HTR-8/SVneo (cell line): ENCODE results near the gene DTNB.
"Not testable (repeated sequence)": the region's sequence is repeated elsewhere in the genome, so short reads cannot be mapped to it uniquely, and the experiment has no call there.

Experiments used
- DNase-seq: peaks from one replicate; pipeline ENCODE4 v3.0.0; 2011; ENCODE audit warnings: low spot score, mixed read lengths; ENCODE audit not compliant: insufficient read length
- FAIRE-seq: peaks from 2 replicates; lab custom pipeline; 2011; peaks lifted over from hg19 to GRCh38; lab: Jason Lieb, UNC

Gene DTNB

DNA sequence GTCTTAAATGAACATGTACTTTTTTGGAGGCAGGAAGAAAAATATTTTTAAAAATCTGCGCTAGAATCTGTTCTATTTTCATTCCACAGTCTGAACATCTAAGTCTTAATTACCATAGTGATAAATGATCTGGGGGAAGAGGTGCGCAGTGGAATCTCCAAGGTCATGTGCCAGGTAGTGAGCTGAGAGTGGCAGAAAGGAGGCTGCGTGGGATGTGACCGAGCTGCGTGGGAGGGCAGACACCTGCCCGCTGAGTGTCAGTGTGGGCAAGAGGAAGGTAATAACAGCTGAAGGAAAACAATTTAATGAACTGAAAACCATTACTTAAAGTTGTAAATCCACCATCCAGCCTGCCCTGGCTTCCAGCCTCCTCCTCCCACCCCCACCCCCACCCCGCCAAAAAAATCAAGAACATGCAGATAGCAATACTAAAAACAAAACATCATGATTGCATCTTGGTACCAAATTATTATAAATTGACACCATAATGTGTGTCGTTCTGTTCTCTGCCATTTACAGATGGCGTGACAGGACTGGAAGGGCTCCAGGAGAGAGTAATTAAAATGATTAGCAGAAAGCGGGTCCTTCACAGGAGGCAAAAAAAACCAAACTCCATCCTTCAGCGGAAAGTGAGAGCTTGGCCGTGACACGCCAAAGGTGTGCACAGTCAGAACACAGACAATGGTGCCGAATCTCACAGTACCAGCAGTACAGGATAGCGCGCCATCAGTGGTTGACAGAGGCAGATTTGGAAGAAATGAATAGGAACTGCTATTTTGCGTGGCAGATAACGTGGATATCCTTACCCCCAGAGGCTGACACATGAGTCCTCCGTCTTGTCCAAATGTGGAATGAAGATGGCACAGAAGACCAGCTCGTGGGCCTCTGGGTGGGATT is 11.4 kb upstream of the DTNB start:
- DNase-seq (no peak), FAIRE-seq (no peak)

GRCh38 chr2:25682082-25682481 is 8.7 kb upstream of the DTNB start:
- FAIRE-seq, result no peak
- no peak for DNase-seq

DNA sequence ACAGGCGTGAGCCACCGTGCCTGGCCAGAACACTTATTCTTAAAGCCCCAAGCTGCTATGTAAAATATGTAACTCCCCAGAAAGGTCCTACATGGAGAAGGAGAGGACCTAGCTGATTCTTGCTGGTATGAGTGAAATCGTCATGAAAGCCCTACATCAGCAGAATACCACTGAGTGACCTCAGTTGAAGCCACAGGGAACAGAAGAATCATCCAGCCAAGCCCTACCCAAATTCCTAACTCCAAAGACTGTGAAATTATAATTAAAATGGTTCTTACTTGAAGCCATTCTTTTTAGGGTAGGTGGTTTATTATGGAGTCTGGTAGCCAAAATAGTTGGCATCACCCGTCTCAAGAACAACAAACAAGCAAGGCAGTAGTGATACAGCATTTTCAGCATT is 4.5 kb upstream of the DTNB start:
- FAIRE-seq, result no peak
- DNase-seq, result no peak

DNA sequence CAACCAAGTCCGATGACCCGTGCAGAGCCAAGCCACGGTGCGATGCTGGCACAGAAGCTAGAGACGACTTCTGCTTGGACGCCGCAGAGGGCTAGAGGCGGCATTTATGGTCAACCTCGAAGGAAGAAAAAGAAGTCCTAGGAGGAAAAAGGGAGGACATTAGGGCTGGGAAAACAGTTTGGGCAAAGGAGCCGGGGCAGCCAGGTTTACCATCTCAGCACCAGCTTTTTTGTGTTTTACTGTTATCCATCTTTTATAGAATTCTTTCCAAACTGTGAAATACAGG is 643 bp upstream of the DTNB start:
- DNase-seq, result no peak
- no peak for FAIRE-seq

GRCh38 chr2:25672494-25673299 is 680 bp downstream of the DTNB start:
- DNase-seq, result peak; percentile 67
- FAIRE-seq, result peak; percentile 31

DNA sequence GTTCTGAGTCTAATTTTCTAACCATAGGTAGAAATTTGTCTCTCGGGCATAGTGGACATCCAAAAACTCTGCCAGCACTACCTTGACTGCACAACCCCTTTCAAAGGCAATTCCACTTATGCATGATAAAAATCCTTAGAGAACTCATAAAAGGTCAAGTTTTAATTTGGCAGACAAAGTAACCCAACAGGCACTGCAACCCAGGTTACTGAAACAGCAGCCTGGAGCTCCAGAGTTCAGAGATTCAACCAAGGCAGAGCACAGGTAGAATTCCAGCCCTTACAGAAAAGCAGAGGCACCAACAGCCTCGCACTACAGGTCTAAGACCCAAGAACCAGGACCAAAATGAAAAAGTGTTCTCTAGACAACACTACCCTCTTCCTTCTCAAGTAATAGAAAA is 1.8 kb downstream of the DTNB start:
- no peak for FAIRE-seq

GRCh38 chr2:25669520-25669919 is 3.9 kb downstream of the DTNB start:
- FAIRE-seq (no peak), DNase-seq (no peak)

More for the DNA sequence above, 1.8 kb downstream of the DTNB start:
- DNase-seq, result no peak

DNA sequence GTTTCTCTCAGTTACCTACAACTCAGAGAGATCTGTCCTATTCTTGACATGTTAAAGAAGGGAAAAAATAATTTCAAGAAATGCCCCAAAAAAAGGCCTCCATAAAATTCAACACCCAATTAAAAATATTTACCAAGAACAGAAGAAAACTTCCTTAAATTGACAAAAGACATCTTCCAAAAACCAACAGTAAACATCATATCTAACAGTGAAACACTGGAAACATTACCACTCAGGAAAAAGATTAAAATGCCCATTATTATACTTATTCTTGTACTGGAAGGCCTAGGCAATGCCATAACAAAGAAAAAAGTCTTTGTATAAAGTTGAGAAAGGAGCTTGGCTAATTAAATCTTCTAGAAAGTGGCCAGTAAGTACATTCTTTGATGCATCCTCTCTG is 7.2 kb downstream of the DTNB start:
- DNase-seq, result no peak
- no peak for FAIRE-seq

DNA sequence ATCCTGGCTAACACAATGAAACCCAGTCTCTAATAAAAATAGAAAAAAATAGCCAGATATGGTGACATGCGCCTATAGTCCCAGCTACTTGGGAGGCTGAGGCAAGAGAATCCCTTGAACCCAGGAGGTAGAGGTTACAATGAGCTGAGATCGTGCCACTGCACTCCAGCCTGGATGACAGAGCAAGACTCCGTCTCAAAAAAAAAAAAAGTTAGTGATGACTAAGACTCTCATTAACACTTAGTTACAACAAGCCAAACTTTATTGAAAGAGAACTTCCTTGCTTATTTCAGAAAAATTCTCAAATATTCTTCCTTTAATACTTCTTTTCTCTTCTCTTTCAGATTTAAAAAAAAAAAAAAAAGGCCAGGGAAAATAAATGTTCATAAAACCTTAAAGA is 7.9 kb downstream of the DTNB start:
- FAIRE-seq, DNase-seq: not testable (repeated sequence)

GRCh38 chr2:25664965-25665307 is 8.4 kb downstream of the DTNB start:
- FAIRE-seq (no peak), DNase-seq (no peak)

- FAIRE-seq (no peak), DNase-seq (peak; percentile 54)
Observed at GRCh38 chr2:25664183-25664964, 9.0 kb downstream of the DTNB start.

- FAIRE-seq (peak; percentile 57), DNase-seq (no peak)
Observed at GRCh38 chr2:25655316-25655715, 18.1 kb downstream of the DTNB start.

DNA sequence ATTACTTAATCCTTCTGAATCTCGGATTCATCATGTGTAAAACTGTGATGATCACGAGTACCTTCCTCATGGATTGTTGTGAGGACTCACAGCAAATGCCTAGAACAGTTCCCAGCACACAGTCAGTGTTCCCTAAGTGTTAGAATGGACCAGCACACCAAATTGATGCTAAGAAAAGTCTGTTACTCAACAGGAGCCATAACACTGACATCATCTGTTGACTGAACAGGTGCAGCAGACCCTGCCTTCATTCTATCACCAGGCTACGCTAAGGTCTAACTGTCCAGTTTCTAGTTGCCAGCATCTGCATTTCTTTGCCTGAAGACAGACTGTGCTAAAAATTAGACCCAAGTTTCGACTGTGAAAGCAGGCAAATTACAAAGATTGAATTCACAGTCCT is 18.6 kb downstream of the DTNB start:
- FAIRE-seq, result peak; percentile 58
- no peak for DNase-seq

- no peak for FAIRE-seq
- DNase-seq, result no peak
Observed at GRCh38 chr2:25651782-25652455, 21.5 kb downstream of the DTNB start.

DNA sequence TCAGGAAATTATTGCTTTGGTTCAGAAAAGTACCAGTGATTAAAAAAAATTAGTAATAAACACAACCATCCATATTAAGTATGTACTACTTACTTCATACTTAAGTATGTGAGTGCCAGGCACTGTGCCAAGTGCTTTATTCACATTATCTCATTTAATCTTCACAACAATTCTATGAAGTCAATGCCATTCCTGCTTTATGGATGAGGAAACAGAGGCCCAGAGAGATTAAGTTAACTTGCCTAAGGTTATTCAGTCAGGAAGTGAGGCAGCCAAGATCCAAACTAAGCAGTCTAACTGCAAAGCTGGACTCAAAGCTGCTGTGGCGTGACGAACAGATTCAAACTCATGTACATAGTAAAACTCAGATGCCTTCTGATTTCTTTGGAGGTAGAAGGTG is 22.3 kb downstream of the DTNB start:
- DNase-seq, result no peak
- FAIRE-seq, result no peak

DNA sequence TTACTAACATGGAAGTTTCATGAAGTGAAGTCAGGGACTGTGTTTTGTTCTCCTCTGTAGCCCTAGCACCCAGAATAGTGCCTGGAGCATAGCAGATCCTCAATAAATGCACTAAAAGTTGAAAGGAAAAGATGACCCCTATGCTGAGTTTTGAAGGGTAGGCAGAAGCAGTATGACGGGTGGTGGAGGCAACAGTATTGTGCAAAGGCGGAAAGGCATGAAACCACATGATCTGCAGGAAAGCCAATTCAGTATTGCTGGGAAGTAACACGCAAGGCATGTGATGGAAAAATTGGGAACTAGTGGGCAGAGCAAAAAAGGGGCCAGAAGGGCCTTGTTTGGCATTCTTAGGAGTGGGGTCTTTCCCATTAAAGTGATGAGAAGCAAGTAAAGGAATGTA is 23.1 kb downstream of the DTNB start:
- DNase-seq (no peak), FAIRE-seq (no peak)

GRCh38 chr2:25649786-25650185 is 23.6 kb downstream of the DTNB start:
- FAIRE-seq (no peak), DNase-seq (no peak)

DNA sequence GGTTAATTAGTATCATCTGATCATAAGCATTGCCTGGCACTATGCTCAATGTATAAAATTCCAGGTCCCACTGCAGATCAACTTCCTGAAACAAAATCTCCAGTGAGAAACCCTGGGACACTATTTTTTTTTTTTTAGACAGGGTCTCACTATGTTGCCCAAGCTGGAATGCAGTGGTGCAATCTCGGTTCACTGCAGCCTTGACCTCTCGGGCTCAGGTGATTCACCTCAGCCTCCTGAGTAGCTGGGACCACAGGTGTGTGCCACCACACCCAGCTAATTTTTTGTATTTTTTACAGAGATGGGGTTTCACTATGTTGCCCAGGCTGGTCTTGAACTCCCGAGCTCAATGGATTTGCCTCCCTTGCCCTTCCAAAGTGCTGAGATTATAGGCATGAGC is 31.1 kb downstream of the DTNB start:
- DNase-seq, result no peak
- no peak for FAIRE-seq

- DNase-seq (no peak), FAIRE-seq (no peak)
Observed at GRCh38 chr2:25639696-25640095, 33.7 kb downstream of the DTNB start.

GRCh38 chr2:25639131-25639530 is 34.2 kb downstream of the DTNB start:
- FAIRE-seq (peak; percentile 46), DNase-seq (no peak)
